ENCODE data around the gene SPP1.

SPP1 gene

DNA sequence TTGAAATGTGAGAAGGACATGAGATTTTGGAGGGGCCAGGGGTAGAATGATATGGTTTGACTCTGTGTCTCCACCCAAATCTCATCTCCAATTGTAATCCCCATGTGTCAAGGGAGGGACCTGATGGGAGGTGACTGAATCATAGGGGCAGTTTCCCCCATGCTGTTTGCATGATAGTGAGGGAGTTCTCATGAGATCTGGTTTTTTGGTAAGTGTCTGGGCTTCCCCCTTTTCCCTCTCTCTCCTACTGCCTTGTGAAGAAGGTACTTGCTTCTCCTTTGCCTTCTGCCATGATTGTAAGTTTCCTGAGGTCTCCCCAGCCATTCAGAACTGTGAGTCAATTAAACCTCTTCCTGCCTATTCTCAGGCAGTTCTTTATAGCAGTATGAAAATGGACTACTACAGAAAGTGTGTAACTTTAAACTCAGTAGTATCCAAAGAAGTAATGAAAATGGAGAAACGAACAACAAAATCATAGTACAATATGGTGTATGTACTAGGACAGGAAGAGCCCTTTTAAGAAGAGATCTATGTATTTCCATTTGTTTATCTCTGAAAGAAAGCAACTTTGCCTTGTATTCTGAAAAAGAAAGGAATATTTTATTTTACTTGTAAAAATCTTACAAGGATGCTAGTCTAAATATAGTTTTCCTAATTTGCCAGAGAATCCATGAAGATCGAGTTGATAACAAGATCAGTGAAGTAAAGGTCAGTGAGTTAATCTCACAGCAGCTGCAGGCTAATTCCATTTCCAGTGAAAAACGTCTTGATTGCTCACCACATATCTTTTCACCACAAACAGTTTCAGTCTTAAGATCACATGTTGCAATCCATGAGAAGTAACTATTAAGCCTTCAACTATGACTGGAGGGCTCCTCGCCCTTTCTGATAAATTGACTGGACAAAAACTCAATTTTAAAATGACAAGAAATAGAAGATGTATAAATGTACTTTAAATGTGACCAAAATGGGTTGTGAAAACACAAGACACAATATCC, 52.4 kb downstream of the SPP1 start:
- DNase-seq, result no peak

DNA sequence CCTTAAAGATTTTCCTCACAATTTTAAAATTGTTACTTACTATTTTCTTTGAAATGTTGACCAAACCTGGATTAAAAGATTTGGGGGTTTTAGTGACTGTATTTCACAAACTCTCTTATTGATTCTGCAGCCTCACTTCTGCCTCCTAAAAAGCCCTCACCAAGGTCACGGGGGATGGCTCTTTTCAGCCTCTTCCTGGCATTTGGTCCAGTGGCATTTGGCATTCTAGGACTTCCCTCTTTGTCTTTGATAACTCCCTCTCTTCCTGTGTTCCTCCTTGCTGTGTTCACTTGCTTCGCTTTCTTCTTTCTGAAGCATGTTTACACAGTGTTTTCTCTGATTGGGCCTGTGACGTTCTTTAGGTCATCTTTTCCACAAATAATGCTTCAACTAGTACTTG, 53.4 kb downstream of the SPP1 start:
- DNase-seq, result no peak

DNA sequence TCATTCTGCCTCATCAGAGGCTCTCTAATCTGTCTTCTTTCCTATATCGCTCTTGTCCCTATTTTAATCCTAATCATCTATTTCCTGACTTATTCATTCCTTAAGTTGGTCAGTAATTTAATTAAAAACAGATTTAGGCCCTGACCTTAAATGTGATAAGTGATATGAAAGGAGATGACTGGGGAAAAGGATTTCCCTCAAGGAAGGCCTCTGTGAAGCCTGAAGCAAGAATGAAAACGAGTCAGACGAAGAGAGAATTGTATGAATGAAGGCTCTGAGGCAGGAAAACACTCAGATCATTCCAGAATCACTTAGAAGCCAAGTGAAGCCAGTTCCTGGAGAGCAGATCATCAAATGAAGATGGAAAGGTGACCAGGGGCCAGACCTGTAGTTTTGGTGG, 54.0 kb downstream of the SPP1 start:
- no peak for DNase-seq

DNA sequence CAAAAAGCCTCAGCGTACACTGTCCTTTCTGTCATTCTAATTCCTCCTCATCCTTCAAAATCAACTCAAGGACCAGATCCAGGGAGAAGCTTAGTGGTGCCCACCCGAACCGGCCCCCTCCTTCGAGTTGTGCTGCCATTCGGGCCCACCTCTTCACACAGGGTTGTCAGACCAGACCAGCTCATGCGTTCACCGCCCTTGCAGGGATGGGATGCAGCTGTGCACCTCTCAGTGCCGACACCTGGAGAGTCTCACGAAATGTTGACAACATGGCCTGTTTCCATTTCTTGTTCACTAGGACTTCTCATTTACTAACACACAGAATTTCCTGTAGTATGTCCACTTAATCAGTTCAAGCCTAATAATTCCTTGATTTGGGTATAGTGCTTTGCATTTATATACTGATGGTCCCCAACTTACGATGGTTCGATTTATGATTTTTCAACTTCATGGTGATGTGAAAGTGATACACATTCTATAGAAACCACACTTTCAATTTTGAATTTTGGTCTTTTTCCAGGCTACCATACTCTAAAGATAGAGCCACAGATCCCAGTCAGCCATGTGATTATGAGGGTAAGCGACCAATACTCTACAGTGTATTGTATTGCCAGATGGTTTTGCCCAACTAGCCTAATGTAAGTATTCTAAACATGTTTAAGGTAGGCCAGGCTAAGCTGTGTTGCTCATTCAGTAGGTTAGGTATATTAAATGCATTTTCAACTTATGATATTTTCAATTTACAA, 55.2 kb downstream of the SPP1 start:
- DNase-seq, result no peak
